Activated CD8-positive, alpha-beta memory T cell treated with anti-CD3 and anti-CD28 coated beads for 24 hours (primary cell): ENCODE data around the gene SPATA31D4.
"Not testable (repeated sequence)": the region's sequence is repeated elsewhere in the genome, so short reads cannot be mapped to it uniquely, and the experiment has no call there.

Experiments used
- DNase-seq: peaks from one replicate; pipeline ENCODE4 v3.0.0-alpha.2; 2020

SPATA31D4 gene

GRCh38 chr9:81928305-81928704 is at the start of gene SPATA31D4:
Gene SPATA31D4, plus strand, starts transcription at chr9:81928428. Its CDS starts 86 bp downstream, at chr9:81928514.
- DNase-seq = not testable (repeated sequence)

GRCh38 chr9:81878530-81878929 is 49.7 kb upstream of the SPATA31D4 start:
- DNase-seq = no peak

- no peak for DNase-seq
Measured at GRCh38 chr9:81879501-81879916, 48.7 kb upstream of the SPATA31D4 start.

GRCh38 chr9:81885602-81886001 is 42.6 kb upstream of the SPATA31D4 start:
- no peak for DNase-seq

GRCh38 chr9:81886665-81887064 is 41.6 kb upstream of the SPATA31D4 start:
- DNase-seq = no peak

- no peak for DNase-seq
Measured at GRCh38 chr9:81890104-81890503, 38.1 kb upstream of the SPATA31D4 start.

GRCh38 chr9:81892440-81892839 is 35.8 kb upstream of the SPATA31D4 start:
- DNase-seq = no peak

GRCh38 chr9:81893929-81894328 is 34.3 kb upstream of the SPATA31D4 start:
- no peak for DNase-seq

GRCh38 chr9:81894891-81895290 is 33.3 kb upstream of the SPATA31D4 start:
- no peak for DNase-seq

- DNase-seq = no peak
Measured at GRCh38 chr9:81896070-81896469, 32.2 kb upstream of the SPATA31D4 start.

- no peak for DNase-seq
Measured at GRCh38 chr9:81898851-81899250, 29.4 kb upstream of the SPATA31D4 start.

GRCh38 chr9:81902196-81902595 is 26.0 kb upstream of the SPATA31D4 start:
- no peak for DNase-seq

GRCh38 chr9:81902626-81903025 is 25.6 kb upstream of the SPATA31D4 start:
- DNase-seq = no peak

- DNase-seq = no peak
Measured at GRCh38 chr9:81906671-81907070, 21.6 kb upstream of the SPATA31D4 start.

- DNase-seq = no peak
Measured at GRCh38 chr9:81912135-81912534, 16.1 kb upstream of the SPATA31D4 start.

GRCh38 chr9:81915801-81916505 is 12.3 kb upstream of the SPATA31D4 start:
- DNase-seq = no peak

GRCh38 chr9:81918507-81918906 is 9.7 kb upstream of the SPATA31D4 start:
- DNase-seq = not testable (repeated sequence)

GRCh38 chr9:81930147-81930546 is 1.9 kb downstream of the SPATA31D4 start:
- not testable (repeated sequence) for DNase-seq

GRCh38 chr9:81933547-81933946 is 5.3 kb downstream of the SPATA31D4 start:
- DNase-seq = not testable (repeated sequence)

GRCh38 chr9:81943393-81943792 is 15.2 kb downstream of the SPATA31D4 start, which contains the start of gene SPATA31D3:
Gene SPATA31D3, plus strand, starts transcription at chr9:81943500. Its CDS starts 86 bp downstream, at chr9:81943586.
- DNase-seq = not testable (repeated sequence)

- not testable (repeated sequence) for DNase-seq
Measured at GRCh38 chr9:81948650-81949049, 20.4 kb downstream of the SPATA31D4 start.

- no peak for DNase-seq
Measured at GRCh38 chr9:81953096-81953495, 24.9 kb downstream of the SPATA31D4 start.

- DNase-seq = no peak
Measured at GRCh38 chr9:81955625-81956024, 27.4 kb downstream of the SPATA31D4 start.

GRCh38 chr9:81964218-81965171 is 36.3 kb downstream of the SPATA31D4 start:
- no peak for DNase-seq
